HEK293T (cell line): ENCODE results near the gene ZFAND4.

ENCODE experiments used
- ARNT ChIP-seq: fragments of 450-650 bp; IDR thresholded peaks from 2 replicates; pipeline ENCODE4 v1.6.1; 2017; ENCODE audit warnings: mild to moderate bottlenecking
- BHLHE40 ChIP-seq: fragments of 450-650 bp; IDR thresholded peaks from 2 replicates; pipeline ENCODE4 v1.6.1; 2016; ENCODE audit warnings: mild to moderate bottlenecking, moderate library complexity, borderline replicate concordance
- ELF4 ChIP-seq: fragments of 450-650 bp; IDR thresholded peaks from 2 replicates; pipeline ENCODE4 v1.6.1; 2017; ENCODE audit warnings: antibody characterized with exemption
- FOXM1 ChIP-seq: fragments of 450-650 bp; IDR thresholded peaks from 2 replicates; pipeline ENCODE4 v1.6.1; 2017; ENCODE audit warnings: mild to moderate bottlenecking, borderline replicate concordance
- NFRKB ChIP-seq: fragments of 450-650 bp; IDR thresholded peaks from 2 replicates; pipeline ENCODE4 v1.6.1; 2016; ENCODE audit warnings: mild to moderate bottlenecking, moderate library complexity
- SUZ12 ChIP-seq: fragments of 450-650 bp; IDR thresholded peaks from 2 replicates; pipeline ENCODE4 v1.6.1; 2016; ENCODE audit warnings: mild to moderate bottlenecking
- TARDBP ChIP-seq: fragments of 450-650 bp; IDR thresholded peaks from 2 replicates; pipeline ENCODE4 v1.6.1; 2016
- ZNF384 ChIP-seq: fragments of 450-650 bp; IDR thresholded peaks from 2 replicates; pipeline ENCODE4 v1.6.1; 2016

- no peak for TF ChIP-seq FOXM1
- TF ChIP-seq TARDBP, result no peak
- no peak for TF ChIP-seq BHLHE40
- TF ChIP-seq ARNT, result no peak
- TF ChIP-seq NFRKB, result no peak
- TF ChIP-seq SUZ12, result no peak
- TF ChIP-seq ZNF384, result no peak
- TF ChIP-seq ELF4, result no peak
Measured at GRCh38 chr10:45602836-45603235, 69.7 kb downstream of the ZFAND4 start.
